Measurements from ENCODE around the gene BPIFB1. TPM values are rescaled to one million over a fixed set of nuclear protein-coding genes. Genes with fewer than 3 reads are reported as not detected.
A peak's percentile ranks its signal among the peaks of the same experiment; 100 is the strongest.

The BPIFB1 gene
- total and polyA plus RNA-seq, 2 experiments from 2014 or later, result 0.10 to 0.85 TPM

DNA sequence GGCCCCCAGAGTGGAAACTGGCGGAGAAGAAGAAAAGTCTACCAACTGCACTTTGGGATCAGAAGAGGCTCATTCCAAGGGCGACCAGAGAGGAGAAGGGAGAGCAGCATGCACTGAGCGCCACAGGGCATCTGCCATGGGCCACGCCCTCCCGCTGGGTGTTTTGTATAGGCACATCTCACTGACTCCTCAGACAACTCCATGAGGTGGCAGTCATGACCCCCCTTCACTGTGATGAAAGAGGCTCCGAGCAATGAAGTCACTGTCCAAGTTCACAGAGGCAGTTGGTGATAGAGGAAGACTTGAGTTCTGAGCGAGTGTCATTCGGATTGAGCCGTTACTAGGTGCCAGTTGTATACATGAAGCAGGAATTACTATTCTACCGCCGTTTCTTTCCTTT lies 15.4 kb downstream of the BPIFB1 start:
- Histone ChIP-seq H3K79me2 (no peaks in the 10 kb centered on the region), H3K9me2 (replicated peaks; ENCODE audit: insufficient read depth) (no peaks in the 10 kb centered on the region), H2AFZ (no peak overlapping the region), H3K4me1 (ENCODE audit: insufficient read depth) (no peaks in the 10 kb centered on the region), H3K4me3 (no peak overlapping the region), H3K27me3 (peaks cover 32% of the 10 kb centered on the region), H3K4me2 (no peak overlapping the region), H3K36me3 (replicated peaks; ENCODE audit: insufficient read depth, low read depth) (no peaks in the 10 kb centered on the region), H3K27ac (no peak overlapping the region), H3K9me3 (ENCODE audit: low read depth) (no peaks in the 10 kb centered on the region), H4K20me1 (ENCODE audit: insufficient read depth, poor library complexity, severe bottlenecking) (no peaks in the 10 kb centered on the region)
- WGBS (ENCODE audit: low lambda C conversion rate, missing lambda C conversion rate), result 84% methylated on average over 11 of the region's 11 CpGs
- TF ChIP-seq, protein P1, sequence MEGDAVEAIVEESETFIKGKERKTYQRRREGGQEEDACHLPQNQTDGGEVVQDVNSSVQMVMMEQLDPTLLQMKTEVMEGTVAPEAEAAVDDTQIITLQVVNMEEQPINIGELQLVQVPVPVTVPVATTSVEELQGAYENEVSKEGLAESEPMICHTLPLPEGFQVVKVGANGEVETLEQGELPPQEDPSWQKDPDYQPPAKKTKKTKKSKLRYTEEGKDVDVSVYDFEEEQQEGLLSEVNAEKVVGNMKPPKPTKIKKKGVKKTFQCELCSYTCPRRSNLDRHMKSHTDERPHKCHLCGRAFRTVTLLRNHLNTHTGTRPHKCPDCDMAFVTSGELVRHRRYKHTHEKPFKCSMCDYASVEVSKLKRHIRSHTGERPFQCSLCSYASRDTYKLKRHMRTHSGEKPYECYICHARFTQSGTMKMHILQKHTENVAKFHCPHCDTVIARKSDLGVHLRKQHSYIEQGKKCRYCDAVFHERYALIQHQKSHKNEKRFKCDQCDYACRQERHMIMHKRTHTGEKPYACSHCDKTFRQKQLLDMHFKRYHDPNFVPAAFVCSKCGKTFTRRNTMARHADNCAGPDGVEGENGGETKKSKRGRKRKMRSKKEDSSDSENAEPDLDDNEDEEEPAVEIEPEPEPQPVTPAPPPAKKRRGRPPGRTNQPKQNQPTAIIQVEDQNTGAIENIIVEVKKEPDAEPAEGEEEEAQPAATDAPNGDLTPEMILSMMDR (IDR thresholded peaks at IDR 0.05; ENCODE audit: poor library complexity), result no peak
- TF ChIP-seq EZH2 (IDR thresholded peaks at IDR 0.05; ENCODE audit: borderline replicate concordance) (no peak), EZH2phosphoT487 (IDR thresholded peaks at IDR 0.05; ENCODE audit: low read depth, severe bottlenecking, unreplicated experiment) (no peak)
- DNase-seq (ENCODE audit: low spot score), result no peak

DNA sequence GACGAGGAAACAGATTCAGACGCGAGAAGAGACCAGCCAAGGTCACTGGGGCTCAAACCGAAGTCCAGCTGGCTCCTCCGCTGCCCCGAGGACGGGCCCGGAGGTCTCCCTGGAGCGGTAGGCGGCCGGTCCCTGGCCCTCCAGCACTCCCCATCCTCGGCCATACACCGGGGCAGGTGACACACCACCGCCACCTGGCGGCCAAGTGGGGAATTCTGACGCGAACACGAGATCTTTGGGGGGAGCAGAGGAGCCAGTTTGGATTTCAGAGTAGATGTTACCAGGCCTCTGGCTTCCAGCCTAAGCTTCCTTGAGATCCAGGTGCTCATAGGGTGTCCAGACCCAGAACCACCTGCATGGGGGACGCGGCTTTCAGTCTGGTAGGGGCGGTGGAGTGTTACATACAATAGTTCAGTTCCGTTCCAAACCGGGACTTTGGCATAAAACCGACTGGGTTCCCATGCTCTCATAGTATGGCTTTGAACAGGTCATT lies 16.1 kb downstream of the BPIFB1 start:
- Histone ChIP-seq H3K9me2 (replicated peaks; ENCODE audit: insufficient read depth) (no peaks in the 10 kb centered on the region), H3K36me3 (replicated peaks; ENCODE audit: insufficient read depth, low read depth) (no peaks in the 10 kb centered on the region), H3K27ac (no peak overlapping the region), H2AFZ (no peak overlapping the region), H4K20me1 (ENCODE audit: insufficient read depth, poor library complexity, severe bottlenecking) (no peaks in the 10 kb centered on the region), H3K27me3 (peaks cover 28% of the 10 kb centered on the region), H3K9me3 (ENCODE audit: low read depth) (no peaks in the 10 kb centered on the region), H3K79me2 (no peaks in the 10 kb centered on the region), H3K4me1 (ENCODE audit: insufficient read depth) (no peaks in the 10 kb centered on the region), H3K4me3 (no peak overlapping the region), H3K4me2 (peak overlapping the region; percentile 61)
- peak; percentile 81 for DNase-seq (ENCODE audit: low spot score)
- WGBS (ENCODE audit: low lambda C conversion rate, missing lambda C conversion rate), result 17% methylated on average over 24 of the region's 24 CpGs
- TF ChIP-seq, protein P1 (IDR thresholded peaks at IDR 0.05; ENCODE audit: poor library complexity), result peak; percentile 99
- TF ChIP-seq EZH2 (IDR thresholded peaks at IDR 0.05; ENCODE audit: borderline replicate concordance), result no peak

DNA sequence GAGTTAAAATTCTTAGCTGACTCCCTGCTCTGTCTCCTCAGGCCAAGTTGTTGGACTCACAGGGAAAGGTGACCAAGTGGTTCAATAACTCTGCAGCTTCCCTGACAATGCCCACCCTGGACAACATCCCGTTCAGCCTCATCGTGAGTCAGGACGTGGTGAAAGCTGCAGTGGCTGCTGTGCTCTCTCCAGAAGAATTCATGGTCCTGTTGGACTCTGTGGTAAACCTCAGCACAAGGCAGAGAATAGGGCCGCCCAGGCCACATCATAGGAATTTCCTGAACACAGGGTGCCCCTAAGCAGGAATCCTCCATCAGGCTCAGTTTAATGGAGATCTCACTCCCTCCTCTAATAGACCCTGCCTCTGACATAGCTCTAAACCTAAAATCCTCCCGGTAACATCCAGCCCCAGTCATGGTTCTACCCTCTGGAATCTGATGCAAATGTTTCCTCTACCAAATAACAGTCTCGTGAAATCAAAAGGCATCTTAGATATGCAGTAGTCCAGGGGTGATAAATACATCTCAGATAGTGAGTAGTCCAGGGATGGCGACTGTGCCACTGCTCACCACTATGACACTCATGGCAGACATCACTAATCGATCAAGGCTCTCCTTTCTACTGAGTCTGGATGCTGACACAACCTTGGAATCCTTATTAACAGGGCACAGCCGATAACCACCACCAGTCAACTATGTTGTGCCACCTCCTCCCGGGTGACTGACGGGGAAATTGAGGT lies 18.3 kb downstream of the BPIFB1 start:
- 80% methylated on average over 11 of the region's 11 CpGs for WGBS (ENCODE audit: low lambda C conversion rate, missing lambda C conversion rate)
- Histone ChIP-seq H3K27ac (no peak overlapping the region), H3K36me3 (replicated peaks; ENCODE audit: insufficient read depth, low read depth) (no peaks in the 10 kb centered on the region), H2AFZ (no peak overlapping the region), H3K4me3 (no peak overlapping the region), H3K4me1 (ENCODE audit: insufficient read depth) (no peaks in the 10 kb centered on the region), H3K9me2 (replicated peaks; ENCODE audit: insufficient read depth) (no peaks in the 10 kb centered on the region), H3K9me3 (ENCODE audit: low read depth) (no peaks in the 10 kb centered on the region), H3K27me3 (peaks cover 22% of the 10 kb centered on the region), H3K79me2 (no peaks in the 10 kb centered on the region), H3K4me2 (no peak overlapping the region), H4K20me1 (ENCODE audit: insufficient read depth, poor library complexity, severe bottlenecking) (no peaks in the 10 kb centered on the region)
- TF ChIP-seq EZH2phosphoT487 (IDR thresholded peaks at IDR 0.05; ENCODE audit: low read depth, severe bottlenecking, unreplicated experiment) (no peak), EZH2 (IDR thresholded peaks at IDR 0.05; ENCODE audit: borderline replicate concordance) (no peak)
- TF ChIP-seq, protein P1 (IDR thresholded peaks at IDR 0.05; ENCODE audit: poor library complexity), result no peak
- DNase-seq (ENCODE audit: low spot score), result no peak
